LNCaP clone FGC (cell line): ENCODE data around the gene RNF224.
"Not testable (repeated sequence)": the region's sequence is repeated elsewhere in the genome, so short reads cannot be mapped to it uniquely, and the experiment has no call there.

Source experiments
- DNase-seq: peaks from one replicate; pipeline ENCODE4 v3.0.0-alpha.2; 2011; ENCODE audit warnings: low read depth
- H3K4me3 ChIP-seq: 2 replicates; pipeline ENCODE4 v1.5.1; 2011; ENCODE audit warnings: mild to moderate bottlenecking, low read depth, low read length, control low read depth
- TF ChIP-seq, protein P1 (sequence below): IDR thresholded peaks from 2 replicates; pipeline ENCODE4 v1.5.1; 2012; ENCODE audit warnings: mild to moderate bottlenecking; ENCODE audit not compliant: control insufficient read depth, insufficient read depth; ENCODE audit errors: extremely low read depth

RNF224 gene

GRCh38 chr9:137236936-137237421, 9.7 kb downstream of the RNF224 start:
- TF ChIP-seq, protein P1, sequence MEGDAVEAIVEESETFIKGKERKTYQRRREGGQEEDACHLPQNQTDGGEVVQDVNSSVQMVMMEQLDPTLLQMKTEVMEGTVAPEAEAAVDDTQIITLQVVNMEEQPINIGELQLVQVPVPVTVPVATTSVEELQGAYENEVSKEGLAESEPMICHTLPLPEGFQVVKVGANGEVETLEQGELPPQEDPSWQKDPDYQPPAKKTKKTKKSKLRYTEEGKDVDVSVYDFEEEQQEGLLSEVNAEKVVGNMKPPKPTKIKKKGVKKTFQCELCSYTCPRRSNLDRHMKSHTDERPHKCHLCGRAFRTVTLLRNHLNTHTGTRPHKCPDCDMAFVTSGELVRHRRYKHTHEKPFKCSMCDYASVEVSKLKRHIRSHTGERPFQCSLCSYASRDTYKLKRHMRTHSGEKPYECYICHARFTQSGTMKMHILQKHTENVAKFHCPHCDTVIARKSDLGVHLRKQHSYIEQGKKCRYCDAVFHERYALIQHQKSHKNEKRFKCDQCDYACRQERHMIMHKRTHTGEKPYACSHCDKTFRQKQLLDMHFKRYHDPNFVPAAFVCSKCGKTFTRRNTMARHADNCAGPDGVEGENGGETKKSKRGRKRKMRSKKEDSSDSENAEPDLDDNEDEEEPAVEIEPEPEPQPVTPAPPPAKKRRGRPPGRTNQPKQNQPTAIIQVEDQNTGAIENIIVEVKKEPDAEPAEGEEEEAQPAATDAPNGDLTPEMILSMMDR, result no peak
- no peak overlapping the region; the same call in 1 of the 2 replicates for H3K4me3 ChIP-seq
- no peak for DNase-seq

DNA sequence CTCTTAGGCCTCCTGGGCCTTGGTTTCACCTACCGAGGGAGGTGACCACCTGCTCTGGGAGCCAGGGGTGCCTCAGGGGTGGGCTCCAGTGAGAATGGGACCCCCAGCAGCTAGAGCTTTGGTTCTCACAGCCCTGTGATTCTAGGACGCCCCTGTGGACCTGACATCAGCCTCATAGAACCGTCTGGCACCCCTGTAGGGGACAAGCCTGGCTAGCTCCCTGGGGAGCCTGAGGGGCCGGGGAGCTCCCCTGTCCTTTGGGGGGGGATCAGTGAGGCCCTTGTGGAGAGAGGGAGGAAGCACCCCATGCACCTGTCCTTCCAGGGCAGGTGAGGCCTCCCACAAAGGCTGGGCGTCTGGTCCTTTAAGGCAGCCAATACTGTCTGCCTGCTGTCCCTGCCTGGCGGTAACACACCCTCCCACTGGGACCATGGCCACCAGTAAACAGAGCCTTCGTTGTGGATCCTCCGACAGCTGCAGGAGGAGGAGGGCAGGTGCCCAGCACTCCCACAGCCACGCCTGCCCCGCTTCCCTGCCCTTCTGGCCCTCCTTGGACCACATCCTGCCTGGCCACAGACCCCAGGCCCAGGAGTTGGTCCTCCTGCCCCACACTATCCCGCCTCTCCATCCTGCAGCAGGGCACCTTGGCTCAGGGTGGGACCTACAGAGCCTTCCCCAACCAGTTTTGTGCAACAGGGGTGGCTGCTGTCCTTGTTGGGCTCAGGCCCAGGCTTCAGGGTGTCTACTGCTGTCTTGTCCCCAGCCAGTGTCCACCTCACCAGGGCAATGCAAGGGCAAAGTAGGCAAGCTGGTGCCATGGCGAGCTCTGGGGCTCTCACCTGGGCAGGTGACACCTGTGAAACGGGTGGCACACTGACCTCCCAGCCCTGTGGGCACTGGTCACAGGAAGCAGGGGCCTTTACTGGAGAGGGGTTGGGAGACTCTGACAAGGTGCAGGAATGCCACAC, 10.7 kb downstream of the RNF224 start:
- TF ChIP-seq, protein P1, result no peak
- DNase-seq, result peak; percentile 64
- no peak overlapping the region for H3K4me3 ChIP-seq

- not testable (repeated sequence) for DNase-seq
- H3K4me3 ChIP-seq, result peak overlapping the region; percentile 73
Measured at GRCh38 chr9:137239541-137240200, 12.4 kb downstream of the RNF224 start.

- DNase-seq, result no peak
- H3K4me3 ChIP-seq, result peak overlapping the region; percentile 73
Measured at GRCh38 chr9:137240318-137240840, 13.1 kb downstream of the RNF224 start.

DNA sequence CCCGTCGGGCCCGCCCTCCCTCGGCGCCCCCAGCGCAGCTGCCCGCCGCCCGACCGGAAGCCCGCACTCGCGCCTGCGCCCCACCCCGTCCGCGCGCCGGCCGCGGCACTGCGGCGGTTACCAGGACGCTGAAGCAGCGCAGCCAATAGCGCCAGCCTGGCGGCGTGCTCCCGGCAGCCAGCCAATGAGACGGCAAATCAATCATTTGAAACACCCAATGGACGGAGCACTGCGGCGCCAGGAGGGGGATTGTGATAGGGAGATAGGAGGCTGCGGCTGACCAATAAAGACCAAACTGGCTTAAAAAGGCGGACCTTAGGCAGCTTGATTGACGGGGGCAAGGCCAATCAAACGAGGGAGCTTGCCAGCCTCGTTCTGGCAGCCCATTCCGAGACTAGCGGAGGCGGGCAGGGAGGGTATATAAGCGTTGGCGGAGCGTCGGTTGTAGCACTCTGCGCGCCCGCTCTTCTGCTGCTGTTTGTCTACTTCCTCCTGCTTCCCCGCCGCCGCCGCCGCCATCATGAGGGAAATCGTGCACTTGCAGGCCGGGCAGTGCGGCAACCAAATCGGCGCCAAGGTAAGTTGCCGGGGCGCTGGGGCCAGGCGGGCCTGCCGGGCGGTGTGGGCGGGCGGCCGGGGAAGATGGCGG, 13.7 kb downstream of the RNF224 start, which contains the start of gene TUBB4B:
TSS of gene TUBB4B (plus strand) at position 447 of the 649 bp plus-strand sequence. CDS start at position 521, 74 bp downstream.
- TF ChIP-seq, protein P1, result no peak
- H3K4me3 ChIP-seq, result peak within 1 kb of the TSS; percentile 92
- peak; percentile 100 for DNase-seq

More at GRCh38 chr9:137240318-137240840, 13.1 kb downstream of the RNF224 start:
- TF ChIP-seq, protein P1, result no peak

- H3K4me3 ChIP-seq, result peak overlapping the region; percentile 92
- DNase-seq, result no peak
- TF ChIP-seq, protein P1, result no peak
Measured at GRCh38 chr9:137241490-137242268, 14.4 kb downstream of the RNF224 start.
